NCI-H748 (cell line): Measurements from ENCODE around the gene COL3A1.

Experiments
- DNase-seq: peaks from one replicate; lab custom pipeline; 2025; ENCODE audit not compliant: unreplicated experiment; lab: John Stamatoyannopoulos, UW

COL3A1 gene

DNA sequence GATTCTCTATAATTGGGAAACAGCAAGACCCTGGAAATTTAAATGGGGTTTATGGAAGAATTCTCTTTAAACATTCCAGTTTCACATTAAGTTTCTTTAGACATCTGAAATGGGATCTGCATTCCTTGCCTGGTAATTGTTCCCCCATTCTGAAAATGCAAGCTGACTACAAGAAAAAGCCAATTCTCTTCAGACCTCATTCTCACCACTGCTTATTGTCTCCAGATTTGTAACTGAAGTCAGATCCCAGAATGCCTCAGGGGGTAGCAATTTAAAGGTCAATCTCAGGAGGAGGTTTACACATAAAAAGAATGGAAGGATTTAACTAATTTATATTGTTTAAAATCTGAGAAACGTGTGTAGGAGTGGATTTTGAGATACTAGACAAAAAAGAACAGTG, 41.2 kb downstream of the COL3A1 start:
- no peak for DNase-seq

DNA sequence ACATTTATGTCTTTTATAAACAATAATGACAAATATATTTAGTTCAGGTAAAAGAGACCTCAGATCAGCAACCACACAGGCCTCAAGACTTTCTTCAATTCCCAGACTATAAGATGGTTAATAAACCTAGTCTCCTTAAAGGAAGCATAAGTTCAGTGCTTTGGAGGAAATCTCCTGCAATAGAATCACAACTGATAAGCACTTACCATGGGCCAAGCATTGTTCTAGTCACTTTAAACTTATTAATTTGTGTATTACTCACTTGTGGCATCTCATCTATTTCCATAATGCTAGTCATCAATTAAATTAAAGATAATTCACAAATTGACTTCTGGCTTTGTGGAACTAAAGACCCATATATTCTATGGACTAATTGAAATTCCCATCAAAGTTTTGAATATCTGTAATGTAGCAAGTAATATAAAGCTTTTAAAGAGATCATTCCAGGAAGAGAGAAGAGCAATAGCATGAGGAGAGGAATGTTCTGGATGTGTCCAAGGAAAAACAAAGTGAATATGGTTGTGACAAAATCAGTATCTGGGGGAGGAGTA, 42.2 kb downstream of the COL3A1 start:
- no peak for DNase-seq

DNA sequence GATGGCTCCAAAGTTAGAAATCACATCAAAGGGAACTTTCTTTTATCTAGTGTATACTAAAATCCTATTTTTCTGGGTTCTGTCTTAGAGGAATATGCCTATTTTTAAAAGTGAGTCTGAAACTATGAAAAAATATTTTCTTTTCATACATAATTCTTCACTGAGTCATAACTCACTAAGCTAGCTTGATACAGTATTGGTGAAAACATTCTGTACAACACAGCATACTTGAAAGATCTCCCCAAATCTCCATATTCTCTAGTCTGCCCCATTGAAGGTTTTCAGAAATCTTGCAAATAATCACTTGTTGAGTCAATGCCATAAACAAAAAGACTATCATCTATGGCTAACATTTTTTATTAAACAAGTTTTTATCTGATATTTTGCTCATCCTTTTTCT, 44.5 kb downstream of the COL3A1 start:
- no peak for DNase-seq

DNA sequence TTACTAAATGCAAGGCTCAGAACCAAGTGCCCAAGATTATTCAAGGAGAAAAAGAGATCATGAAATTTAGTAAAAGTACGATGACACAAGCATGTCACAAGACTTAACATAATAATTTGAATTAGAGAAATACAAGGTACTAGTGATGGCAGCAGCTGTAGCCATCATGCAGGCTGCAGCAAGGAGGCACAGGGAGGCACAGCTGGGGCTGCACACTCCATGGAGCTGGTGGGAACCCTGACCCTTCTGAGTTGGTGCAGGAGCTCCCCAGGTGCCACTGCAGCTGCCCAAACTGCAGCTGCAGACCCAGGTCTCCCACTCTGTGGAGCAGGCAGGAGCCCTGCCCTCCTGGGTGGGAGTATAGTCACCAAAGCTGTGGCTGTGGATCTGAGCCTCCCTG, 46.0 kb downstream of the COL3A1 start:
- DNase-seq, result no peak

DNA sequence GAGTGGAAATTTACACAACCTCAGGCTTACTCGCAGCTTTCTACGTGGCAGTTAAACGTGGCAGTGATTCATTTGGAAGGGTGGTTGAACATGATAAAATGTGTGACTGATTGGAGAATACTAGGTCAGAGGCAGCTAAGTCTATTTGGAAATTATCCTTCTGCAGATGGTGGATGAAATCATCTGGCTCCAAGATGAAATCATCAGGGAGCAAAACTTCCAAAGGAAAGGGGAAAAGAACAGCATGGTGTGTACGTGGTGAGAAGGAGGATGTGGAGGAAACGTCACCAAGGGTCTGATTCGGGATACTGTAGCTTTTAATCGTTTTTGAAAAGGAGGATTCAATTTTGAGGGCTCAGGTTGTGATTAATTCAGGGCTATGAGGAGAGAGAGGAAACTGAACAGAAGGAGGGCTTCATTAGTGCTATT, 47.9 kb downstream of the COL3A1 start:
- no peak for DNase-seq

DNA sequence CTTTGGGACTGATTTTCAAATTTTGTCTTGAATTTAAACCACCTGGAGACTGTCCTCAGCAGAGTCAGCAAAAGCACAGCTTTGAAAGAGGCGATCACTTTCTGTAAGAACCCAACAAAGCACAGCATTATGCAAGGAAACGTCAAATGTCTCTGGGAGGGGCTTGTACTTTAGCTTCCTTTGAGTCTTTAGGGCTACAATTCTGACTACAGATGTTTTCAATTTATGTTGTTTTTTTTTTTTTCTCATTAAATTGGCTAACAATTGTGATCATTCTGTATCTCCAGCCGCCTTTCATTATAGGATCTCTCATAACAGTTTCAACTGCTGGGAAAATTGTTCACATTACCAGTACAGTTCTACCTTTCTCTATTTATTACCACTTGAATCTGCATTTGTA, 48.3 kb downstream of the COL3A1 start:
- no peak for DNase-seq

DNA sequence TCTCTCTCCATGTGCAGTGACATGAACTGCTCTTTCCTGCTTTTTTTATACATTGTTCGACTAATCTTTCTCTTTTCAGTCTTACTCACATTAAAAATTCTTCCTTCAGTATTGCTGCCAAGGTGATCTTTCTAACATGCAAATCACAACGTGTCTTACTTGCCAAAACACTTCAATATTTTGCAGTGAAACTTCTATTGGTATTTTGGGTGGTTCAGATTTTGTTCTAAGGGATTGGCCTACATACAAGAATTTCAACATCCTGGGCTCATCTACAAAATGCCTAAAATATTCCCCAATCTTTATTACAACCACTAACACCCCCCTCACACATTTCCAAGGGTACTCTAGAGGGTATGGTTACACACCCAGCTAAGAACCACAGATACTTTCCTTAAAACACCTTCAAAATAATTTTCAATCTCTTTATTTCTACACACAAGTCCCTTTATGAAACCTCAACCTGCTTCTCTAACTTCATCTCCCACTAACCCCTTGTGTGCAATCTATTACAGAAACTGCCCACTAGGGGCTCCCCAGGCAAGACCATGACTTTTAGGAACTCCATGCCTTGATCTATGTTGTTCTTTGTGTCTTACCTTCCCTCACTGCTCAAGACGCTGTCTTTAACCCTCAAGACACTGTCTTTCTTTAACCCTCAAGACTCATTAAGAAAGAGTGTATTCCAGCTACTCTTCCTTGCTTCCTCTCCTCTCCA, 50.9 kb downstream of the COL3A1 start:
- DNase-seq, result no peak

DNA sequence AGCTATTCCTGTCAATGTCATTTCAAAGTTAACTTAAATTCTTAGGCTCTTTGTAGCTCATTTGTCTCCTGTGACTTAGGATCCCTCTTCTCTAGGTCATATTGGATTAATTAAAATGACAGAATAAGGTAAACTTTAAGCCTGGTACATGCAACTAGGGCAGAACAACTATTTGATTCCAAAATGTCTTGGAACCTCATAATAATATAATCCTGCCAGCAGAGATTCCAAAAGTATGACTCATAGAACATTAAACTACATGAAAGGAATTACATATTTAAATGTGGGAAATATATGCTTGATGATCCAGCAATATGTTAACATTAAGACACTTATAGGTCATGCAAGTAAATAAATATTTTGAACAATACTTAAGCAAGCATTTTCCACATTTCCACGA, 63.3 kb downstream of the COL3A1 start:
- DNase-seq, result no peak

DNA sequence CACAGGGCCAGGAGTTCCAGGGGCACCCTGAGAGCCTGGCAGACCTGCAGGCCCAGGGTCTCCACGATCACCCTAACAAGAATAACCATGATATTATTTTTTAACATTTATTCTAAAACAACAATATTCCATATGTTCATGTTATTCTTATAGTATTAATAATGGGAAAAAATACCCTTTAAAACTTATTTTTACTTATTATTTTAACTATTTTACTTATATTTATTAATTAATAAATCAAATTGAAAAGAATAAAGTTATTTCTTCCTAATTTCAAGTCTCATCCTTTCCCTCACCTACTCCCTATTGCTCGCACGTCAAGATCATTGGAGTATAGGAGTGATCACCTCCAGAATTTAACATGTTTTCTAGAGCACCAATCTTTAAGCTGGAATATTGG, 71.7 kb downstream of the COL3A1 start:
- DNase-seq, result no peak

DNA sequence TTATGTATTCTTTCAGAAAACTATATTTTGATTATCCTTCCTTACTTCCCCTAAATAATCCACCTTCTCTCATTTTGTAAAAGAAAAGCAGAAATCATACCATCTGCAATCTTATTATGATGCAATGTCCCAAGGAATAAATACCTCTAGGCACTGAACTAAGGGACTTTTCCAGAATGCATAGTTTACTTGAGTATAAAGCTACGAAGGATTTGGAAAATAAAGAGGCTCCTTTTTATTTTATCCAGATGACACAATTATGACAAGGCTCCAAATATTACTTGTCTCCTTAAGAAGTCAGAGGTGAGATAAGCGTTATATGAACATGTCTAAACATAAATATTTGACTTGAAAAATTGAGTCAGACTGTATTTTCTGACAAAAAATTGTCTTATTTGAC, 72.1 kb downstream of the COL3A1 start:
- no peak for DNase-seq

DNA sequence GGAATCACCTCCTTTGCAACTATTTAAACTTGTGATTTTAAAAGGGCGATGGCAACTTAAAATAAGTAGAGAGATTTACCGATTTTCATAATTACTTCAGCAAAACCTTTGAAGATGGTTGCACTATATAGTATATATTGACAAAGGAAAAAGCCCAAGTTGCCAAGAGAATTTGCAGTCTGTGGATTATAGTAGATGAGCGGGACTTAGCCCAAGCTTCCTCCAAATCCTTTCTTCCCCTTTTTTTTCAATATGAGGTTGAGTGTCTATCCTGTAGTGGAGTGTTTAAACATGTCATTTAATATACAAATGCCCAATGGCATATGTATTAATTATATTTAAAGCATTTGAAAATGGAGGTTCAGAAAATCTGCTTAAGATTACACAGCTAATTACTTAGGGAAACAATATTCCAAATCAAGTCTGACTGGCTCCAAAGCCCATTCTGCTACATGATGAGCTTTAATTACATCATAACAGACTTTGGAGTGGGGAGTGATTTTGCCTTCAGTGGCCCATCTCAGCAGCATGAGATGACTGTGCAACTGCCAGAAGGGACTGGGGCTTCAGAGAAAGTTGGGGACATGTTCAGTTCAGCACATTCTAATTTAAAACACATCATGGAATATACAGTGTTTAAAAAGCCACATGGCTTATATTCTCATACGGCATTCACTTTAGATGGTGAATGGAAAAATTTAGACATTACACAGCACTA, 73.2 kb downstream of the COL3A1 start:
- DNase-seq, result no peak

DNA sequence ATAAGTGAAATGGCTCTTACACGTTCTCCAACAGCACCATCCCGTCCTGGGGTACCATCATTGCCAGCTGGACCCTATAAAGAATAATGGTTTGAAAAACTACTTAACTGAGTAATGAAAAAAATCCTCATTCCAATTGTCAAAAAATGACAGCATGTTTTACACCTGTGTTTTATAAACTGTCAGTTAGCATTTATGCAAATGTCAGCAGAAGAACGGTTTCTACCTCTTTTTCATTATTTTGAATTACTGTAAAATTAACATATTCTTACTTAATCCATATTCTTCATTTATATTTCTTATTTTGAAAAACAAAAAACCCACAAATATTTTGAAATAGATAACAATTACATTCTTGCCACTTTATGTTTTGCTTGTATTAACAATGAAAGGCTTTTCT, 74.0 kb downstream of the COL3A1 start:
- no peak for DNase-seq

DNA sequence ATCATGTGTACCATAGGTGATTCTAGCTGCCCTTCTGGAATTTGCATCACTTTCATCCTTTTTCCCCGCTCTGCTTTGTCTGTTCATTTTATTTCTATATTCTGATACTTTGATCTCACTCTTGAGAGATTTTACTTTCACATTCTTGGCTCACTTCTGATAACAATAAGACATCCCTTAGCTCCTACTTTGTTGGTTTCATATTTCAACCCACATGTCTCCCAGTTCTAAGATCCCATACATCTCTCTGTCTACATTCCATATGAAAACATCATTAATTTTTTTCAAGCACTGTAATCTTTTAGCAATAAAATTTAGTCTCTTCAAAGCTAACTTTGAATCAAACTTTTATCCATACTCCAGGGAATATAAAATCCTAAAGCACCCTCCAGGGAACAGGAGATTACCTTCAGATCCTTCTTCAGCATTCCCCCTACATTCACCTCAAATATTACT, 75.6 kb downstream of the COL3A1 start:
- no peak for DNase-seq

DNA sequence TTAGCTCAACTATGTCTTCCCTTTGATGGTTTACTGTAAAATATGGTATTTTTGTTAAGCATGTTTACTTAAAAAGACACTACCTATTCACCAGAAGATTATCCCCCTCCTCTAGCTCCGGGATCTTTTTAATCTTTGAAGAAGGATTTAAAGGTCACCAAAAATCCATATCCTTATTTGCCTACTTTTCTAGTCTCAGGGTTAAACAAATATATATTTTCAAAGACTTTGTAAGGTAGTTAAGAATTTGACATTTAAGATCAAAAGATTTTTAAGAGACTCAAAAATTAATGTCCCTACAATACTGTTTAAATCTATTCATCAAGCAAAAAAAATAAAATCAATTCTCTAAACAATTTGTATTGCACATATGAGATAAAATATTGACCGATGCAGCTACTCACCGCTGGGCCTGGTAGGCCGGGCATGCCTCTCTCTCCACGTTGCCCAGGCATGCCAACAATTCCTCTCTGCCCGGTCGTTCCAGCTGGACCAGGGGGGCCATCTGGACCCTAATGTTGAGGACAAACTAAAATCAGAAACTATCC, 76.1 kb downstream of the COL3A1 start:
- DNase-seq, result no peak

DNA sequence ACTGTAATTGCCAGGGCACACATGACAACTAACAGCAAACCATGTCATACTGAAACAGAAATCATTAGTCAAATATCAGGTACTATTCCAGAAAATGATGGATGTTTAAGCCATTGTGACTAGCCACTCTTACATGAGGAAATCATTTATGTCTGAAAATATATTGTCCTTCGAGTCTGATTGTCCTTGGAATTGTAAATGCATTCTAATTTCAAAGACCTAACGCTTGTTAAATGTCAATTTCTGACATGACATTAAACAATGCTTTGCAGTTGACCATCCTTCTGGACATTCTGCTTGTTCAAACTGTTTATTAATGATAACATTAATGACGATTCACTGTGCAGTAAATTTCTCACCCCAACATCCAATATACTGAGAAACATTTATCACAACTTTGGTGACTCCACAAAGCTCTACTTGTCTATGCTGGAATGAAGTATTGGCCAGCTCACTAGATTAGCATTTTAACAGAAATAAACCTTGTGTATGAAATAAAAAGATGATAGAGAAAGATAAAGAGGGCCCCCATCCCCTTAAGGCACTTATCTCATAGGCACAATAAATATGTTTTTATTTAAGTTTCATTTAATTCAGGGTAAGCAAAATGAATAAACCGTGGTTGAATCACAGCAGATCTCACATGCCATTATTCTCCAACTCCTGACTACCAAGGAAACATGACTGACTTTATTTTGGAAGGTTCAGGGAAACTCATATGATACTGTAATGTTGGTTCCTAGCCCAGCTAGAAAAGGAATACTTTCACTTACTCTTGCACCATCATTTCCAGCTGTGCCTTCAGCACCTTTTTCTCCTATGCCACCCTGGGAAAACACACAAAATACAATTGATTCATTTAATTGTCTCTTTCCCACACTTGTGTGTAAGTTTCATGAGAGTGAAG, 82.3 kb downstream of the COL3A1 start:
- no peak for DNase-seq

DNA sequence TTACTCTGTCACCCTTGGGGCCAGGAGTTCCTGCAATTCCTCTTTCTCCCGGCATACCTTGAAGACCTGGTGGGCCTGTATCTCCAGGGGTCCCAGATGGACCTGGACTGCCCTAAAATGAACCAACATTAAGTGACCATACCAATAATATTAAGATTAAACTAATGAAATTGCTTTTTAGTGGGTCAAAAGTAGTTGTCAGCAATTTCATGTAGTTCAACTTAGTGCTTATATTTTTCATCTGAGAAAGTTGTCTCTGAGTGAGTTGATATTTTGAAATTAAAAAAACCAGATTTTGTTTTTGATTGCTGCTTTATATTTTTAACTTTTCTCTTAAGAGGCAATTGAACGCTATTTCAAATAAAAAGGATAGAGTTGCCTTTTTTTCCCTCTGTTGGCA, 83.1 kb downstream of the COL3A1 start:
- no peak for DNase-seq

DNA sequence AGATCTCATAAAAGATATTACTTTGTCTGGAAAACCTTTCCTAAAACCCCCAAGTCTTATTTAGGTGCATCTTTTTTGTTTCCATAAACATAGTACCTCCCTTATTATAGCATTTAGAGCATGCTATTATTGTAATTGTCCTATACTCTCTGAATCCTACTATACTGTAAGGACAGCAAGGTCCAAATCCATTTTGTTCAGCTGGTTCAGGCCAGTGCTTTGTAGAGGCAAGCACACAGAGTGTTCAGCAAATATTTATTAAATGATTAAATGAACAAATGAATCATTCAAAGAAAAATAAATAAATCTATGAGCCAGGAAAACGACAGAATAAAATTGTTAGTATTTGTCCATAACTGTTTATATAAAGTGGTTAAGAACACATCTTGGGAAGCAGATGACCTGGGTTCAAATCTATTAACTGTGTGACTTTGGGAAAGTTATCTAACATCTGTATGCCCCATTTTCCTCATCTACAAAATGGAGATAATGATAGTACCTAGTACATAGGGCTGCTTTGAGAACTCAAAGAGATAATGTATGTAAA, 86.0 kb downstream of the COL3A1 start:
- peak; percentile 58 for DNase-seq
